ENCODE data around the gene FBXO3.

GRCh38 chr11:33769542-33769941 is 4.8 kb downstream of the FBXO3 start:
- no peak for TF ChIP-seq CTCF (IDR thresholded peaks at IDR 0.05 in 4 of 5, conservative IDR thresholded peaks at IDR 0.05 in 1 of 5)
- no peak for TF ChIP-seq POLR2A (IDR thresholded peaks at IDR 0.05)
